Tibial artery (tissue), 4 donors: ENCODE results near the gene FAM98C.
A peak's percentile ranks its signal among the peaks of the same experiment; 100 is the strongest.
"Not testable (repeated sequence)": the region's sequence is repeated elsewhere in the genome, so short reads cannot be mapped to it uniquely, and the experiment has no call there.

ENCODE experiments used
- DNase-seq, 2 donors: peaks; one replicate each; pipeline ENCODE4 v3.0.0-alpha.2; 2019
- H3K27ac ChIP-seq, 2 donors: fragments of 200-600 bp; sonication (generic) in 1 of 2; 1 replicate in 1 of 2; 2 replicates in 1 of 2; pipeline ENCODE4 v1.5.1; 2018 to 2019; ENCODE audit warnings: mild to moderate bottlenecking in 1 of 2
- H3K27me3 ChIP-seq, 2 donors: fragments of 200-600 bp; sonication (generic) in 1 of 2; one replicate each; pipeline versions ENCODE4 v1.5.1 to v1.6.0; 2016 to 2019
- H3K36me3 ChIP-seq, 3 donors: fragments of 200-600 bp; sonication (generic) in 2 of 3; one replicate each; pipeline ENCODE4 v1.5.1; 2016 to 2019; ENCODE audit warnings: mild to moderate bottlenecking in 2 of 3
- H3K4me1 ChIP-seq, 4 donors: fragments of 200-600 bp; sonication (generic) in 2 of 4; 1 replicate in 3 of 4; 2 replicates in 1 of 4; pipeline ENCODE4 v1.5.1; 2016 to 2019
- H3K4me3 ChIP-seq, 2 donors: fragments of 200-600 bp; sonication (generic) in 1 of 2; 1 replicate in 1 of 2; 2 replicates in 1 of 2; pipeline ENCODE4 v1.5.1; 2018 to 2019; ENCODE audit warnings: mild to moderate bottlenecking in 2 of 2
- H3K9me3 ChIP-seq, 3 donors: fragments of 200-600 bp; sonication (generic) in 1 of 3; one replicate each; pipeline ENCODE4 v1.5.1; 2016 to 2019
- CTCF ChIP-seq, 2 experiments: fragments of 200-600 bp in 1 of 2; fragments of 450-650 bp in 1 of 2; IDR thresholded peaks; one replicate each; pipeline ENCODE4 v1.5.1; 2017 to 2019; ENCODE audit warnings: antibody characterized with exemption in 2 of 2, mild to moderate bottlenecking in 1 of 2, moderate library complexity in 1 of 2
- intact Hi-C: fragments of 100-400 bp; cut with DNase I; formaldehyde crosslinking; loops from one replicate; pipeline ENCODE4 v1.15.0; 2023; ENCODE audit warnings: low total_unique reads

FAM98C gene

DNA sequence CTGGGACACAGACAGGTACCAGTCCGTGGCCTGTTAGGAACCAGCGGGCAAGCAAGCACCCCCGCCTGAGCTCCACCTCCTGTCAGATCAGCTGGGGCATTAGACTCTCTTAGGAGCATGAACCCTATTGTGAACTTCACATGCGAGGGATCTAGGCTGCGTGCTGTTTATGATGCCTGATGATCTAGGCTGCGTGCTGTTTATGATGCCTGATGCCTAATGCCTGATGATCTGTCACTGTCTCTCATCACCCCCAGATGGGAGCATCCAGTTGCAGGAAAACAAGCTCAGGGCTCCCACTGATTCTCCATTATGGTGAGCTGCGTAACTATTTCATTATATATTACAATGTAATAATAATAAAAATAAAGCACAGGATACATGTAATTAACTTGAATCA, 19.5 kb downstream of the FAM98C start:
- no peak overlapping the region for H3K4me3 ChIP-seq
- TF ChIP-seq CTCF (IDR thresholded peaks at IDR 0.05): no peak
- H3K9me3 ChIP-seq: no peaks in the 10 kb centered on the region
- H3K27me3 ChIP-seq: peaks cover 0 to 69% of the 10 kb centered on the region in 2 donors
- H3K36me3 ChIP-seq: no peaks in the 10 kb centered on the region
- peaks cover 0 to 10% (median 5%) of the 10 kb centered on the region in 4 donors for H3K4me1 ChIP-seq
- no peak for DNase-seq
- intact Hi-C loops: no loop called here
- no peak overlapping the region for H3K27ac ChIP-seq

GRCh38 chr19:38424272-38424671, 21.4 kb downstream of the FAM98C start:
- no peak overlapping the region for H3K27ac ChIP-seq
- H3K9me3 ChIP-seq: no peaks in the 10 kb centered on the region
- TF ChIP-seq CTCF (IDR thresholded peaks at IDR 0.05): no peak
- intact Hi-C loops: no loop called here
- DNase-seq: no peak
- peaks cover 0 to 59% of the 10 kb centered on the region in 2 donors for H3K27me3 ChIP-seq
- no peaks in the 10 kb centered on the region for H3K36me3 ChIP-seq
- H3K4me1 ChIP-seq: no peaks in the 10 kb centered on the region
- no peak overlapping the region for H3K4me3 ChIP-seq

DNA sequence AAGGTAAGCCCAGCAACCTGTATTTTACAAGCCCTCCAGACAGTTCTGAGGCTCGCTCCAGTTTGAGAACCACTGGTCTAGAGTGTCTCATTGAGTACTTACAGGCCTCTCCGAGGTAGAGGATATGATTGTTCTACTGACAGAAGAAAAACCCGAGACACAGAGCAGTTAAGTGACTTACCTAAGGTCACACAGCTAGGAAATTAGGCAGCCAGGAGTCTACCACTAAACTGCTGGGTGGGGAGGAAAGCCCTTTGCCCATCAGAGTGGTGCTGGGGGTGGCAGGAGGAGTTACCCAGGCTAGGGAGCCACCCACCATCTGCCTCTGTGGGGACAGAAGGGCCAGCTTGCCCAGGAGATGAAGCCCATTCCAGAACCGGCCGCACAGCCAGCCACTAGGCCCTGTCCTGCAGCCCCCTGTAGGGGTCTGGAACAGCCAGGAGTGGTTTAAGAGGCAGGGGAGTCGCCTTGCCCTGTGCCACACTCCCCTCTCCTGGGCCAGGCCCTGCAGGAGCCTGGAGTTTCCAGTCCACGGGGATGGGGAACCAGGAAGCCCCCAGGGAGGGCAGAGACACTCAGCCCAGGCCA, 22.4 kb downstream of the FAM98C start:
- no peaks in the 10 kb centered on the region for H3K4me1 ChIP-seq
- intact Hi-C loops: no loop called here
- no peak for DNase-seq
- no peaks in the 10 kb centered on the region for H3K36me3 ChIP-seq
- H3K27ac ChIP-seq: no peak overlapping the region
- peak overlapping the region; percentile 25 to 26 for H3K4me3 ChIP-seq
- H3K27me3 ChIP-seq: peaks cover 0 to 50% of the 10 kb centered on the region in 2 donors
- H3K9me3 ChIP-seq: no peaks in the 10 kb centered on the region
- TF ChIP-seq CTCF (IDR thresholded peaks at IDR 0.05): no peak

DNA sequence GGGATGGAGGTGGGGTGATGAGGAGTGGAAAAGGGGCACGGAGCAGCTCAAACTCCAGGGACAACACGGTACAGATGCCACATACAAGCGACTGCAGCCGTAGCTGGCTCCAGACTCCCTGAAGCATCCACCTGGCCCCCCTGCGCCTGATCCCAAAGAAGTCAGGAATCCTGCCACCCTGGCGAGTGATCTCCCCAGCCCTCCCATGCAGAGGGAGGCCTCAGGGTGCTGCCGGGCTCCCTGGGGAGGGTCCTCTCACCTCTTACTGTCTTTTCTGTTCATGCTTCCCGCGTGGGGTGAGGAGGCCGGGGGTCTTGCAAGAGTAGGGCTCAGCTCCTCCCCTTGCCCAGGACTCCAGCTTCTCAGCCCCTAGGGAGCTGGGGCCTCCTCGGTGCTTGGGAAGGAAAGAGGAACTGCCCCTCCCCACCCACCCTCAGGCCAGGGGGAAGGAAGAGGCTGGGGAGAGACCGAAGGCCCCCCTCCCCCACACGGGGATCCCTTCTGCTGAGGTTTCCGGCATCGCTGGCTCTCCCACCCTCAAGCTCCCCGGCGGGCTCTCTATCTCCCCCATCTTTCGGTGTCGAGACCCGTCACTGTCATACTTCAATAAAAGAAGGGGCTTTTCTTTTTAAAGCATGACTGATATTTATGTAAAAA, 23.0 kb downstream of the FAM98C start, which contains the start of gene RASGRP4:
Gene RASGRP4, minus strand, starts transcription at position 410 of the 657 bp plus-strand sequence. Its CDS starts 128 bp downstream, at position 282.
- Histone ChIP-seq H3K27me3 (peaks cover 0 to 45% of the 10 kb centered on the region in 2 donors), H3K4me3 (peak within 1 kb of the TSS; percentile 25 to 26)
- intact Hi-C loops: no loop called here

DNA sequence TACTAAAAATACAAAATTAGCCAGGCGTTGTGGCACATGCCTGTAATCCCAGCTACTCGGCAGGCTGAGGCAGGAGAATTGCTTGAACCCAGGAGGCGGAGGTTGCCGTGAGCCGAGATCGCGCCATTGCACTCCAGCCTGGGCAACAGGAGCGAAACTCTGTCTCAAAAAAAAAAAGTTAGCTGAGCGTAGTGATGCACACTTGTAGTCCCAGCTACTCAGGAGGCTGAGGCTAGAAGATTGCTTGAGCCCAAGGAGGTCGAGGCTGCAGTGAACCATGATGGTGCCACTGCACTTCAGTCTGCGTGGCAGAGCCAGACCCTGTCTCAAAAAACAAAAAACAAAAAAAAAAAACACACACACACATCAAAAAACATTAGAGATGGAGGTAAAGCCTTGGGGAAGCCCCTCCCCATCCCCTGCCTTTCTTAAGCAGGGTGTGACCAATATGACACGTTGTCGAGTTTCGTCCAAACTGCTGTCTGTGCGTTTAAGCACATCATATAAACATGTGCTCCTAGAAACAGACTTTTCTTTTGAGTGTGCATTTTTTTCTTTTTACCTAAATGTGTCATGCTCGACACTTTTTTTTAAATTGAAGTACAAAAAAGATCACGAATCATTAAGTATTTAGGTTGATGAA, 24.3 kb downstream of the FAM98C start:
- intact Hi-C loops: not testable (repeated sequence)

More for the DNA sequence above, 23.0 kb downstream of the FAM98C start, which contains the start of gene RASGRP4:
- DNase-seq: peak in 1 of 2 donors; percentile 25
- TF ChIP-seq CTCF (IDR thresholded peaks at IDR 0.05): no peak
- Histone ChIP-seq H3K9me3 (no peaks in the 10 kb centered on the region), H3K27ac (no peak within 1 kb of the TSS), H3K4me1 (no peaks in the 10 kb centered on the region), H3K36me3 (no peaks in the 10 kb centered on the region)

More for the DNA sequence above, 24.3 kb downstream of the FAM98C start:
- not testable (repeated sequence) for H3K36me3 ChIP-seq, H3K4me1 ChIP-seq, H3K27ac ChIP-seq, DNase-seq, H3K9me3 ChIP-seq, H3K4me3 ChIP-seq
- peaks cover 0 to 44% of the 10 kb centered on the region in 2 donors for H3K27me3 ChIP-seq
